Measurements from ENCODE around the gene DGCR2. TPM values are rescaled to one million over a fixed set of nuclear protein-coding genes. Genes with fewer than 3 reads are reported as not detected.

The DGCR2 gene
- polyA plus RNA-seq, 1 donor (not counting 4 experiments of a cell fraction or from before 2014, with no cell fraction given), result 23.2 TPM

- Histone ChIP-seq H3K27me3 (ENCODE audit: control insufficient read depth, extremely low read depth, insufficient read depth, low read length) (no peaks in the 10 kb centered on the region), H4K20me1 (ENCODE audit: control insufficient read depth, extremely low read depth, insufficient read depth, low read length) (no peaks in the 10 kb centered on the region), H3K79me2 (ENCODE audit: control insufficient read depth, insufficient read depth, low read length) (no peaks in the 10 kb centered on the region), H3K4me3 (ENCODE audit: control insufficient read depth in 2 of 3, extremely low read depth in 1 of 3, insufficient read depth in 2 of 3, low read depth in 1 of 3, low read length in 3 of 3) (no peak overlapping the region), H3K4me1 (ENCODE audit: control insufficient read depth, extremely low read depth, insufficient read depth, low read length) (peaks cover 24% of the 10 kb centered on the region), H3K4me2 (ENCODE audit: control insufficient read depth, extremely low read depth, insufficient read depth, low read depth, low read length) (no peak overlapping the region), H2AFZ (ENCODE audit: control insufficient read depth, low read length) (no peak overlapping the region), H3K9ac (ENCODE audit: control insufficient read depth, extremely low read depth, insufficient read depth, low read length) (no peak overlapping the region), H3K9me3 (ENCODE audit: control insufficient read depth, low read depth, low read length) (no peaks in the 10 kb centered on the region), H3K9me1 (ENCODE audit: control insufficient read depth, extremely low read depth, insufficient read depth, low read length) (peaks cover 3% of the 10 kb centered on the region), H3K36me3 (ENCODE audit: control insufficient read depth in 2 of 2, extremely low read depth in 1 of 2, insufficient read depth in 2 of 2, low read length in 2 of 2) (peaks cover 2 to 4% of the 10 kb centered on the region in 2 experiments), H3K27ac (ENCODE audit: control insufficient read depth, insufficient read depth, low read length) (no peak overlapping the region)
- DNase-seq (ENCODE audit: low read depth, low spot score) (no peak), FAIRE-seq (no peak)
- dilution Hi-C loops (cut with MboI; ENCODE audit: extremely low pct_ligation_motif_present, low sequenced_read_pairs), result no loop called here
- TF ChIP-seq EZH2 (IDR thresholded peaks at IDR 0.05; ENCODE audit: low read length), result no peak
- no peak for TF ChIP-seq CTCF (optimal IDR thresholded peaks at IDR 0.05 in 1 of 3, IDR thresholded peaks at IDR 0.05 in 1 of 3, conservative IDR thresholded peaks at IDR 0.05 in 1 of 3; ENCODE audit: extremely low read depth in 1 of 3, insufficient read depth in 2 of 3, low read length in 3 of 3)
Observed at GRCh38 chr22:19127329-19128008, 5.3 kb upstream of the DGCR2 start.

DNA sequence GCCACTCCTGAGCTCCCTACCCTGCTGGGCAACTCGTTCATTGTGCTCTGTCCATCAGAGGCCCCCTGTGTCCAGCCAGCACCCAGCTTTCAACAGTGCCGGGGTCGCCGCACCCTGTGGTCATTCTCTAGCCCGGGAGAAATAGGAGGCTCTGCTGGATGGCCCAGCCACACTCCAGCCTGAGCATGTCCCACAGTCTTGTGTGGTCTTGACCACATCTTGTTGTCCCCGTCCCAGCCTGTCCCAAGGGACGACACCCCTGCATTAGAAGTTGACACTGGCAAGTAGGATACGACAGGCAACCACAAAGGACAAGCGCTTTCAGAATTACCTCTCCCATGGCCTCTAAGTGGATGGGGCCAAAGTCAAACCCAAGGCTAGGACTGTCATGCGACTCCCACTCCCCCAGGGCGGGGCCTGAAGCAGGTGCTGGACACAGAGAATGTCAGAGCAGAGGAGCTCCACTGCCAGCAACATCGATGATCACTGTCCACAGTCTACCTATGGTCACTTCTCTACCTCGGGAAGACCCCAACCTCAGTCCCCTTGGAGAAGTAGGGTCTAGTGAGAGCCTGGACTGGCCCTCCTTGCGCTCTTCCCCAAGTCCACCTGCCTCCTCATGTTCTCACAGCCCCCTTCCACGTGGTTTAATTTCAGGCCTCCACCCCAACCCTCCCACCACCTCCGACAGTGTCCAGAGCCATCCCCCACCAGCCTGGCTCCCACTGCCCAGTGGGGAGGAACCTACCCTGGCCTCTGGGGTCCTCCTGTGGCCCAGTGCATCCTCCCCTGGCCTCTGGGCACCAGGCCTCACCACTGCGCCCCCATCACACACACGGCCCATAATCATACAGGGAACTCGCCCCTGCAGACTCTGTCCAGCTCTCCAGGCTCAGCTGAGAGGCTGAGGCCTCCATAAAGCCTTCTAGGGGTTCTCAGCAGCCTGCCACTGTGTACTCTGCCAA lies 4.4 kb upstream of the DGCR2 start:
- no peak overlapping the region for H3K4me2 ChIP-seq (ENCODE audit: control insufficient read depth, extremely low read depth, insufficient read depth, low read depth, low read length)
- no peaks in the 10 kb centered on the region for H3K9me3 ChIP-seq (ENCODE audit: control insufficient read depth, low read depth, low read length)
- no peak for FAIRE-seq
- peaks cover 4% of the 10 kb centered on the region for H3K79me2 ChIP-seq (ENCODE audit: control insufficient read depth, insufficient read depth, low read length)
- no peak overlapping the region for H3K9ac ChIP-seq (ENCODE audit: control insufficient read depth, extremely low read depth, insufficient read depth, low read length)
- peaks cover 0 to 1% of the 10 kb centered on the region in 2 experiments for H3K36me3 ChIP-seq (ENCODE audit: control insufficient read depth in 2 of 2, extremely low read depth in 1 of 2, insufficient read depth in 2 of 2, low read length in 2 of 2)
- dilution Hi-C loops (cut with MboI; ENCODE audit: extremely low pct_ligation_motif_present, low sequenced_read_pairs), result no loop called here
- no peak overlapping the region for H3K4me3 ChIP-seq (ENCODE audit: control insufficient read depth in 2 of 3, extremely low read depth in 1 of 3, insufficient read depth in 2 of 3, low read depth in 1 of 3, low read length in 3 of 3)
- no peak for DNase-seq (ENCODE audit: low read depth, low spot score)
- no peaks in the 10 kb centered on the region for H3K27me3 ChIP-seq (ENCODE audit: control insufficient read depth, extremely low read depth, insufficient read depth, low read length)
- H2AFZ ChIP-seq (ENCODE audit: control insufficient read depth, low read length), result no peak overlapping the region
- peaks cover 3% of the 10 kb centered on the region for H3K9me1 ChIP-seq (ENCODE audit: control insufficient read depth, extremely low read depth, insufficient read depth, low read length)
- H4K20me1 ChIP-seq (ENCODE audit: control insufficient read depth, extremely low read depth, insufficient read depth, low read length), result no peaks in the 10 kb centered on the region
- TF ChIP-seq CTCF (optimal IDR thresholded peaks at IDR 0.05 in 1 of 3, IDR thresholded peaks at IDR 0.05 in 1 of 3, conservative IDR thresholded peaks at IDR 0.05 in 1 of 3; ENCODE audit: extremely low read depth in 1 of 3, insufficient read depth in 2 of 3, low read length in 3 of 3), result no peak
- no peak overlapping the region for H3K27ac ChIP-seq (ENCODE audit: control insufficient read depth, insufficient read depth, low read length)
- peaks cover 24% of the 10 kb centered on the region for H3K4me1 ChIP-seq (ENCODE audit: control insufficient read depth, extremely low read depth, insufficient read depth, low read length)
